ENCODE results near the gene CFAP46. TPM values are rescaled to one million over a fixed set of nuclear protein-coding genes. Genes with fewer than 3 reads are reported as not detected.

The CFAP46 gene
- total and polyA plus RNA-seq, 12 donors, result 0.36 to 1.9 (median 1.1) TPM

DNA sequence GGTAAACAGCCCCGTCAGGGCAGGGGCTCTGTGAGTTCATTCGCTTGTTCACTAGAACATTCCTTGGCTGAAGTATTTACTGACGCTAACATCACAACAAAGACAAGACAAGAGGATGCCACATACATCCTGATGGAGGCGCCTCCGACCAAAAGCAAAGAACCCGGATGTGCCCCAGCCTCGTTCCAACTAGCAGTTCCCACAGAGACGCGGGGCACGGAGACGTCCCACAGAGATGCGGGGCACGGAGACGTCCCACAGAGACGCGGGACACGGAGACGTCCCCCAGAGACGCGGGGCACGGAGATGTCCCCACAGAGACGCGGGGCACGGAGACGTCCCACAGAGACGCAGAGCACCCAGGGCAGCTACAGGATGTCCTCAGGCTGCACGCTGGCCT lies 35.4 kb upstream of the CFAP46 start:
- peaks cover 0 to 63% (median 36%) of the 10 kb centered on the region in 7 donors for H3K27me3 ChIP-seq
- intact Hi-C loops (cut with DNase I), result no loop called here
- ATAC-seq, result no peak
- DNase-seq, result no peak
- no peak overlapping the region for H3K27ac ChIP-seq
- 64 to 69% methylated on average over 27 of the region's 27 CpGs for WGBS, 2 donors
- H3K4me1 ChIP-seq, result no peaks in the 10 kb centered on the region
- H3K9me3 ChIP-seq, result no peaks in the 10 kb centered on the region
- no peak overlapping the region for H3K4me3 ChIP-seq
- TF ChIP-seq, protein P1, sequence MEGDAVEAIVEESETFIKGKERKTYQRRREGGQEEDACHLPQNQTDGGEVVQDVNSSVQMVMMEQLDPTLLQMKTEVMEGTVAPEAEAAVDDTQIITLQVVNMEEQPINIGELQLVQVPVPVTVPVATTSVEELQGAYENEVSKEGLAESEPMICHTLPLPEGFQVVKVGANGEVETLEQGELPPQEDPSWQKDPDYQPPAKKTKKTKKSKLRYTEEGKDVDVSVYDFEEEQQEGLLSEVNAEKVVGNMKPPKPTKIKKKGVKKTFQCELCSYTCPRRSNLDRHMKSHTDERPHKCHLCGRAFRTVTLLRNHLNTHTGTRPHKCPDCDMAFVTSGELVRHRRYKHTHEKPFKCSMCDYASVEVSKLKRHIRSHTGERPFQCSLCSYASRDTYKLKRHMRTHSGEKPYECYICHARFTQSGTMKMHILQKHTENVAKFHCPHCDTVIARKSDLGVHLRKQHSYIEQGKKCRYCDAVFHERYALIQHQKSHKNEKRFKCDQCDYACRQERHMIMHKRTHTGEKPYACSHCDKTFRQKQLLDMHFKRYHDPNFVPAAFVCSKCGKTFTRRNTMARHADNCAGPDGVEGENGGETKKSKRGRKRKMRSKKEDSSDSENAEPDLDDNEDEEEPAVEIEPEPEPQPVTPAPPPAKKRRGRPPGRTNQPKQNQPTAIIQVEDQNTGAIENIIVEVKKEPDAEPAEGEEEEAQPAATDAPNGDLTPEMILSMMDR (IDR thresholded peaks at IDR 0.05), result no peak
- no peaks in the 10 kb centered on the region for H3K36me3 ChIP-seq

DNA sequence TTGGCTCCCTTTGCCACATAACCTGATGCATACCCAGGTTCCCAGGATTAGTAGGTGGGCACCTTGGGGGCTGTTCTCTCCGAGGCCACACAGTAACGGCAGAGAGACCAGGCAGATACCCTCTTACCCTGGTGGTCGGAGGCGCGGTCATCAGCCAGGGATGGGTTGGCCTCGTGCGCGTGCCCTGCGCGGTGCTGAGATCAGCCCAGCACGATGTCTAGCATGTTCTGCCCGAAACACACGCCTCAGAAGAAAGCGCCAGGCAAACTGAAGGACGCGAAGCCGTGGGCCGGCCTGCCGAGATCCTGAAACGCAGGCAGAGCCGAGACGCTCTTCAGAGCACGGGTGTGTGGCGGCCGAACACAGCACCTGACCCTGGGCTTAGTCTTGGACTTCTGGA lies 34.7 kb upstream of the CFAP46 start:
- H3K27me3 ChIP-seq, result peaks cover 0 to 70% (median 43%) of the 10 kb centered on the region in 7 donors
- H3K4me3 ChIP-seq, result no peak overlapping the region
- DNase-seq (no peak), ATAC-seq (no peak)
- TF ChIP-seq, protein P1 (IDR thresholded peaks at IDR 0.05), result no peak
- intact Hi-C loops (cut with DNase I), result no loop called here
- 91 to 94% methylated on average over 25 of the region's 25 CpGs for WGBS, 2 donors
- H3K4me1 ChIP-seq, result no peaks in the 10 kb centered on the region
- no peaks in the 10 kb centered on the region for H3K9me3 ChIP-seq
- no peaks in the 10 kb centered on the region for H3K36me3 ChIP-seq
- H3K27ac ChIP-seq, result no peak overlapping the region

DNA sequence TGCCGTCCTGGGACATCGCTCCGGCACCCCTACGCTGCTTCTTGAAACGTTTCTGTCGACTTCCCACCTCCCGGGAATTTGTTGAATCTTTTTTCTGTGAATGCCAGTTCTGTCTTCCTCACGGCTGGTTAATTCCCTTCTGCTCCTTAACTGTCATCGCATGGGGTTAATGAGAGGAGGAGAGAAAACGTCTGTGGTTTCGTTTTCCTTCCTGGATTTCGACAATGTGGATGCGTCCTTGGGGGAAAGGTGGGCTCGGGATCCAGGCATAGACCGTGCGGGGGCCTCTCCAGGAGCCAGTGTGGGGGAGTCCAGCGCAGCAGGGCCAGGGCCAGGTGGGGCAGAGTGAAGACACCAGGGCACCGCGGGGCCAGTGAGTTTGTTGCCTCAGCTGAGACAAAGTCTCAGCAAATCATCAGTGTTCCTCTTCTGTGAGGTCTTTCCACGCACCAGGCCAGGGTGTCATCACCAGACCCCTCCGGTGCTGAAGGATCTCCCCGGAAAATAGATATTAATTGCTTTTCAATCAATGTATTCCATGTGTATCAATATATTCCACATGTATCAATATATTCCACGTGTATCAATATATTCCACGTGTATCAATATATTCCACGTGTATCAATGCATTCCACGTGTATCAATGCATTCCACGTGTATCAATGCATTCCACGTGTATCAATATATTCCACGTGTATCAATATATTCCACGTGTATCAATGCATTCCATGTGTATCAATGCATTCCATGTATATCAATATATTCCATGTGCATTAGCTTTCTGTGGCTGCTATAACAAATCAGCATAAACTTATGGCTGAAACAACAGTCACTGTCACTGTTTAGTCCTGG lies 33.7 kb upstream of the CFAP46 start:
- intact Hi-C loops (cut with DNase I), result no loop called here
- Histone ChIP-seq H3K27me3 (peaks cover 0 to 78% (median 54%) of the 10 kb centered on the region in 7 donors), H3K9me3 (no peaks in the 10 kb centered on the region), H3K4me1 (no peaks in the 10 kb centered on the region), H3K4me3 (no peak overlapping the region), H3K27ac (no peak overlapping the region), H3K36me3 (no peaks in the 10 kb centered on the region)
- DNase-seq (no peak), ATAC-seq (no peak)
- 64% methylated on average over 30 of the region's 30 CpGs for WGBS, 2 donors
- TF ChIP-seq, protein P1 (IDR thresholded peaks at IDR 0.05), result no peak

DNA sequence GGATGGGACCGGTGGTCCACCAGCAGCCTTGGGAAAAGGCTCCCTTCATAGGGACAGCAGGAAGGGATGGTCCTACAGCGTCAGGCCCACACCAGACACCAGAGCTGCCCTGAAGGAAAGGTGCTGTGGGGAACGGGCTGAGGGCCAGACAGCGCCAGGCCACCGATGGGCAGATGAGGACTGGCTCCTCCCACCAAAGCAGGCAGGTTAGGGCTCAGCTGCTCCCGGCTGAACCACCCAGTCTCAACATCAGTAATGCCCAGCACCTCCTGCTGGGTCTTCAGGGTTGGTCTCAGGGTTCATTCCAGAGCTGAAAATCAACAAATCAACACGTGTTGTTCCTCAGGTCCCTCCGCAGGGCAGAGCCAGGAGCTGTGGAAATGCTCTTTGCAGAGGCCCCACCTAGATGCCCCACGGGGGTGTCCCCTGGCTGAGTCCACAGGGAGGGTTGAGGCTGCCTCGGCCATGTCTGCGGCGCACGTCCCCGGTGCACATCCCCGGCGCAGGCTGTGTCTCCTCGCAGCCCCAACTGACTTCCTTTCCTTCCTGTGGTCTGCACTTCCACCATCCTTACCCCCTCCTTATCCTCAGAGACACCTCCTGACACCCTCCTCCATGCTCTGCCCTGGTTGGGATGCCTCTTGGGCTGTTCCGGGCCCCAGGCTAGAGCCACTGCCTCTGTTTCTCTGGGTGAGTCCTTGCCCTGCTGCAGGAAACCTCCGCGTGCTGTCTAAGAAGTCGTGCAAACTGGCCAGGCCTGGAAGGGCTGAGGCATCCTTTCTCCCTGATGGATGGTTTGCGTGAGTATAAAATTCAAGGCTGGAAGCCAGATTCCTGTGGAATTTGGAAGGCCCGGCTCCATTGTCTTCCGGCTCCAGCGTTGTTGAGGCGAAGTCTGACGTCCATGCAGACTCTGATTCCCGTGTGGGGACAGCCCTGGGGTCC lies 32.8 kb upstream of the CFAP46 start:
- intact Hi-C loops (cut with DNase I), result no loop called here
- H3K27ac ChIP-seq, result no peak overlapping the region
- no peak for DNase-seq

More for the DNA sequence above, 32.8 kb upstream of the CFAP46 start:
- peaks cover 0 to under 1% (median 0%) of the 10 kb centered on the region in 11 donors for H3K9me3 ChIP-seq
- WGBS, 2 donors, result 57 to 58% methylated on average over 28 of the region's 28 CpGs
- ATAC-seq, result no peak
- no peaks in the 10 kb centered on the region for H3K4me1 ChIP-seq
- TF ChIP-seq, protein P1 (IDR thresholded peaks at IDR 0.05), result no peak
- H3K4me3 ChIP-seq, result no peak overlapping the region
- peaks cover 0 to 86% (median 63%) of the 10 kb centered on the region in 7 donors for H3K27me3 ChIP-seq
- no peaks in the 10 kb centered on the region for H3K36me3 ChIP-seq
